Transverse colon (tissue), 3 donors: Measurements from ENCODE around the gene PRKCE.

Experiments
- POLR2A ChIP-seq: fragments of 450-650 bp; IDR thresholded peaks from one replicate; pipeline ENCODE4 v1.6.1; 2016; ENCODE audit warnings: antibody characterized with exemption, mild to moderate bottlenecking, moderate library complexity
- TF ChIP-seq, protein P1 (sequence below), 5 experiments: fragments of 200-600 bp in 3 of 5; fragments of 450-650 bp in 2 of 5; sonication (generic) in 3 of 5; IDR thresholded peaks; 1 replicate in 2 of 5; 2 replicates in 3 of 5; pipeline ENCODE4 v1.5.1; 2016 to 2017; ENCODE audit warnings: antibody characterized with exemption in 5 of 5, inconsistent platforms in 3 of 5, mild to moderate bottlenecking in 2 of 5, moderate library complexity in 1 of 5

DNA sequence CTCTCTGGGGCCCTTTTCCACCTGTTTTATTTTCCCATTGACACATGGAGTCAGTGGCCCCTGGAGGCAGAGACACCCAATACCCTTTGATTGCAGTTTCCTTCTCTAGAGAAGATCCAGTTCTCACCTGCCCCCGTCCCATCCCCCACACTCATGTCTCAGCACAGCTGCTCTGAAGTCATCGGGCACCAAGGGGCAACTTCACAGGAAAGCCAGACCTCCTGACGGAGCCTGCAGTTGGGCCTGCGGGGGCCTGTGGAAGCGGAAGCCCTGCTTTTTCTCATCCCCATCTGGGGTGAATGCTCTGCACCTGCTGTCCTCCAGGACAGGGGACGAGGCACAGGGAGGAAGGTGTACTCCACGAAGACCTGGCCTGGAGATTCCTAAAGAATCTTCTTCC, 337.4 kb downstream of the PRKCE start:
- TF ChIP-seq POLR2A = no peak
- TF ChIP-seq, protein P1, sequence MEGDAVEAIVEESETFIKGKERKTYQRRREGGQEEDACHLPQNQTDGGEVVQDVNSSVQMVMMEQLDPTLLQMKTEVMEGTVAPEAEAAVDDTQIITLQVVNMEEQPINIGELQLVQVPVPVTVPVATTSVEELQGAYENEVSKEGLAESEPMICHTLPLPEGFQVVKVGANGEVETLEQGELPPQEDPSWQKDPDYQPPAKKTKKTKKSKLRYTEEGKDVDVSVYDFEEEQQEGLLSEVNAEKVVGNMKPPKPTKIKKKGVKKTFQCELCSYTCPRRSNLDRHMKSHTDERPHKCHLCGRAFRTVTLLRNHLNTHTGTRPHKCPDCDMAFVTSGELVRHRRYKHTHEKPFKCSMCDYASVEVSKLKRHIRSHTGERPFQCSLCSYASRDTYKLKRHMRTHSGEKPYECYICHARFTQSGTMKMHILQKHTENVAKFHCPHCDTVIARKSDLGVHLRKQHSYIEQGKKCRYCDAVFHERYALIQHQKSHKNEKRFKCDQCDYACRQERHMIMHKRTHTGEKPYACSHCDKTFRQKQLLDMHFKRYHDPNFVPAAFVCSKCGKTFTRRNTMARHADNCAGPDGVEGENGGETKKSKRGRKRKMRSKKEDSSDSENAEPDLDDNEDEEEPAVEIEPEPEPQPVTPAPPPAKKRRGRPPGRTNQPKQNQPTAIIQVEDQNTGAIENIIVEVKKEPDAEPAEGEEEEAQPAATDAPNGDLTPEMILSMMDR (IDR thresholded peaks at IDR 0.05) = no peak
